Motor neuron (in vitro differentiated cells): Measurements from ENCODE around the gene FKBP10. TPM values are rescaled to one million over a fixed set of nuclear protein-coding genes. Genes with fewer than 3 reads are reported as not detected.

Experiments used
- ATAC-seq, 8 experiments: fragments of 200-7000 bp; cut with Tn5 transposase; replicated peaks in 6 of 8; 2 replicates each; pipeline ENCODE4 v1.8.0; 2021; ENCODE audit warnings: mild to moderate bottlenecking in 8 of 8, moderate library complexity in 8 of 8
- H3K27ac ChIP-seq, 2 donors: fragments of 250-450 bp; sonication (Bioruptor Pico); 2 replicates each; pipeline ENCODE4 v1.9.0; 2021; ENCODE audit warnings: antibody characterized with exemption in 2 of 2, mild to moderate bottlenecking in 2 of 2, moderate library complexity in 1 of 2
- H3K4me1 ChIP-seq, 2 donors: fragments of 250-450 bp; sonication (Bioruptor Pico); replicated peaks in 1 of 2; 2 replicates each; pipeline ENCODE4 v1.6.1; 2021; ENCODE audit warnings: antibody characterized with exemption in 2 of 2, mild to moderate bottlenecking in 2 of 2, moderate library complexity in 1 of 2
- H3K4me3 ChIP-seq, 5 donors: fragments of 250-450 bp; sonication (Bioruptor Pico); 2 replicates each; pipeline ENCODE4 v1.9.0; 2021; ENCODE audit warnings: antibody characterized with exemption in 5 of 5, mild to moderate bottlenecking in 5 of 5, moderate library complexity in 4 of 5
- WGBS, 10 experiments: fragments of 450-650 bp; shearing (Covaris generic); methylation state at CpG; one replicate each; pipeline ENCODE4 v1.0.0; 2022; 5-methylcytosine and 5-hydroxymethylcytosine counted together
- in situ Hi-C, 9 experiments: fragments of 400-800 bp; cut with MboI; loops; one replicate each; pipeline ENCODE4 v1.15.0; 2021; ENCODE audit warnings: low sequenced_read_pairs in 9 of 9, low pct_unique_long_range_greater_than_20kb in 2 of 9; ENCODE audit not compliant: unreplicated experiment in 9 of 9
- total RNA-seq, 8 experiments: library from RNA; unstranded; fragments of 300-600 nt; gene quantifications; 2 replicates each; pipeline versions ENCODE4 v1.2.3 to v1.2.4, GENCODE V29; 2022

FKBP10 gene
- total RNA-seq, 8 experiments from 2014 or later, result 42.7 to 330 (median 97.6) TPM

DNA sequence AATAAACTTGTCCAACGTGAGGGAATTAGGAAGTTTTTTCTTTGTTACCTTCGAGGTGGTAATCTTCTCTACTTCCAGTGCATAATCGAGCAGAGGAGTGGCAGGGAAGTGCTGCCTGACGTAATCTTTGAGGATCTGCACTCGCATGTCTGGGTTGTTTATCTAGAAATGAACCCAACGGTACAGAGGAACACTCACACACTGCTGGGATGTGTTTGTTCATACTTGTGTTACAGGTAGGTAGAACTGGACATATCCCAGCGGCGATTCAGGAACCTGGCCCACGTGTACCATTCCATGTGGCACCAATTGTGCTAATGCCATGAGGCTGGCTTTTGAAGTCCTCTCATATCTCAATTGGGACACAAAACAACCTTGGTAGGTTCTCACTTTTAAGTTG lies 56.6 kb downstream of the FKBP10 start:
- Histone ChIP-seq H3K27ac (no peak overlapping the region), H3K4me1 (peaks cover 2% of the 10 kb centered on the region in 2 donors), H3K4me3 (no peak overlapping the region)
- 60 to 98% (median 89%) methylated on average over 2 to 8 of the region's 9 CpGs; no CpG with 5 or more reads in 2 of the 10 experiments for WGBS, 10 experiments
- no peak for ATAC-seq
- in situ Hi-C loops, result no loop called here

DNA sequence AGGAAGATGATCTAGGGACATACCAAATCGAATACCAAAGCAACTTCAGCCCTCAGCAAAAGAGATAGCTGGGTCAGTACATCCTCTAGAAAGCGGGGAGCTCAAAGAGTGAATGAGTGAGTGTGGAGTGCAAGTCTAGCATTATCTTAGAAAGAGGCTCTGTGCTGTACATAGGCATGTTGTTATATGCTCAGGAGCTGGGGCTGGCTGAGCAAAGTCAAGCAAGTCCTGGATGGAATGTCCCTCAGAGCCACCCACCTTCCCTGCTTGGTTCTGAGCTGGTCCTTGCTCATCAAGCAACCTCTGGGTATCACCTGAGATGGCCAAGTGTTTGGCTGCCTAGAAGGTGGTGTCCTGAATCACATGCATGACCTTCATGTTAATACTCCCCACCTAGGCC lies 57.3 kb downstream of the FKBP10 start:
- WGBS, 10 experiments, result 63 to 100% (median 90%) methylated on average over 1 to 2 of the region's 2 CpGs; no CpG with 5 or more reads in 5 of the 10 experiments
- Histone ChIP-seq H3K27ac (no peak overlapping the region), H3K4me1 (peaks cover 2% of the 10 kb centered on the region in 2 donors), H3K4me3 (no peak overlapping the region)
- in situ Hi-C loops, result no loop called here
- ATAC-seq, result no peak

GRCh38 chr17:41870627-41871026 lies 57.8 kb downstream of the FKBP10 start:
- no peak overlapping the region for H3K4me3 ChIP-seq
- H3K4me1 ChIP-seq, result peaks cover under 1% of the 10 kb centered on the region in 2 donors
- H3K27ac ChIP-seq, result no peak overlapping the region
- in situ Hi-C loops, result no loop called here
- no peak for ATAC-seq
- WGBS, 10 experiments, result 73 to 100% (median 91%) methylated on average over 1 to 7 of the region's 7 CpGs

GRCh38 chr17:41871789-41872188 lies 59.0 kb downstream of the FKBP10 start:
- in situ Hi-C loops, result no loop called here
- WGBS, 10 experiments, result 93 to 100% (median 100%) methylated on average over 1 to 6 of the region's 10 CpGs; no CpG with 5 or more reads in 6 of the 10 experiments
- ATAC-seq, result no peak
- Histone ChIP-seq H3K4me3 (no peak overlapping the region), H3K27ac (no peak overlapping the region), H3K4me1 (no peaks in the 10 kb centered on the region)

Other genes with a start within 250 kb of the FKBP10 start
- 1 to 10 TPM in 1 of 8 experiments, under 1 TPM in 6, not detected in 1; 0.11 to 1.5 (median 0.46) TPM for gene KRT9, start 240.9 kb upstream of the FKBP10 start, total RNA-seq
- gene KRT14, start 226.1 kb upstream of the FKBP10 start, total RNA-seq, result 1 to 10 TPM in 1 of 8 experiments, under 1 TPM in 4, not detected in 3; 0.18 to 1.3 (median 0.54) TPM
- gene KRT16, start 200.2 kb upstream of the FKBP10 start, total RNA-seq, result 10 to 100 TPM in 1 of 8 experiments, 1 to 10 TPM in 3, not detected in 4; 1.0 to 26.9 (median 4.5) TPM
- 10 to 100 TPM in 3 of 8 experiments, 1 to 10 TPM in 1, under 1 TPM in 2, not detected in 2; 0.17 to 18.1 (median 5.8) TPM for gene KRT17, start 188.4 kb upstream of the FKBP10 start, total RNA-seq
- 100 to 1,000 TPM; 160 to 776 (median 444) TPM for gene EIF1, start 124.1 kb upstream of the FKBP10 start, total RNA-seq
- not detected for gene GAST, start 100.7 kb upstream of the FKBP10 start, total RNA-seq
- 10 to 100 TPM in 1 of 8 experiments, 1 to 10 TPM in 6, under 1 TPM in 1; 0.41 to 12.8 (median 2.1) TPM for gene HAP1, start 78.4 kb upstream of the FKBP10 start, total RNA-seq
- 10 to 100 TPM in 7 of 8 experiments, 1 to 10 TPM in 1; 4.9 to 34.5 (median 16.8) TPM for gene JUP, start 26.3 kb upstream of the FKBP10 start, total RNA-seq
- 10 to 100 TPM; 13.4 to 50.3 (median 20.3) TPM for gene P3H4, start 1.1 kb upstream of the FKBP10 start, total RNA-seq
- 100 to 1,000 TPM in 4 of 8 experiments, 10 to 100 TPM in 4; 55.9 to 126 (median 104) TPM for gene NT5C3B, start 23.2 kb downstream of the FKBP10 start, total RNA-seq
- gene KLHL10, start 24.8 kb downstream of the FKBP10 start, total RNA-seq, result under 1 TPM; 0.20 to 0.77 (median 0.32) TPM
- gene KLHL11, start 52.4 kb downstream of the FKBP10 start, total RNA-seq, result 10 to 100 TPM; 15.3 to 28.7 (median 22.8) TPM
- gene ACLY, start 105.9 kb downstream of the FKBP10 start, total RNA-seq, result 100 to 1,000 TPM in 4 of 8 experiments, 10 to 100 TPM in 4; 87.0 to 283 (median 141) TPM
- 10 to 100 TPM in 1 of 8 experiments, 1 to 10 TPM in 6, under 1 TPM in 1; 0.31 to 10.4 (median 4.6) TPM for gene ODAD4, start 117.6 kb downstream of the FKBP10 start, total RNA-seq
- 10 to 100 TPM; 20.5 to 99.0 (median 51.0) TPM for gene CNP, start 153.8 kb downstream of the FKBP10 start, total RNA-seq
- 100 to 1,000 TPM in 4 of 8 experiments, 10 to 100 TPM in 4; 56.4 to 143 (median 93.6) TPM for gene DNAJC7, start 204.4 kb downstream of the FKBP10 start, total RNA-seq
- gene NKIRAS2, start 207.1 kb downstream of the FKBP10 start, total RNA-seq, result 10 to 100 TPM; 32.3 to 65.8 (median 51.8) TPM
- 1 to 10 TPM in 5 of 8 experiments, under 1 TPM in 3; 0.25 to 2.9 (median 2.1) TPM for gene C17orf113, start 237.6 kb downstream of the FKBP10 start, total RNA-seq